GM18526 (cell line): Measurements from ENCODE around the gene WHRN.

Source experiments
- POLR2A ChIP-seq: IDR thresholded peaks from 3 replicates; pipeline ENCODE4 v1.6.1; 2011; ENCODE audit not compliant: insufficient read length; ENCODE audit errors: extremely low read depth

Gene WHRN

GRCh38 chr9:114473447-114473801 lies 31.8 kb downstream of the WHRN start:
- TF ChIP-seq POLR2A = no peak

GRCh38 chr9:114472765-114473446 lies 32.4 kb downstream of the WHRN start:
- TF ChIP-seq POLR2A = no peak

- TF ChIP-seq POLR2A = no peak
These were observed 34.1 kb downstream of the WHRN start for GRCh38 chr9:114471157-114471556.

GRCh38 chr9:114470581-114470980 lies 34.7 kb downstream of the WHRN start:
- TF ChIP-seq POLR2A = no peak

- no peak for TF ChIP-seq POLR2A
These were observed 35.2 kb downstream of the WHRN start for GRCh38 chr9:114470121-114470520.

- no peak for TF ChIP-seq POLR2A
These were observed 36.0 kb downstream of the WHRN start for GRCh38 chr9:114469091-114469853.

GRCh38 chr9:114467910-114468309 lies 37.4 kb downstream of the WHRN start:
- TF ChIP-seq POLR2A = no peak

GRCh38 chr9:114467226-114467750 lies 38.0 kb downstream of the WHRN start:
- TF ChIP-seq POLR2A = no peak

- TF ChIP-seq POLR2A = no peak
These were observed 39.1 kb downstream of the WHRN start for GRCh38 chr9:114465906-114466900.

- no peak for TF ChIP-seq POLR2A
These were observed 39.9 kb downstream of the WHRN start for GRCh38 chr9:114465417-114465816.

GRCh38 chr9:114464281-114465051 lies 40.8 kb downstream of the WHRN start:
- no peak for TF ChIP-seq POLR2A

GRCh38 chr9:114462791-114463190 lies 42.5 kb downstream of the WHRN start:
- no peak for TF ChIP-seq POLR2A

GRCh38 chr9:114461468-114461867 lies 43.8 kb downstream of the WHRN start:
- no peak for TF ChIP-seq POLR2A

- no peak for TF ChIP-seq POLR2A
These were observed 44.6 kb downstream of the WHRN start for GRCh38 chr9:114460513-114461199.
